ENCODE data around the gene TNFRSF11A.

Gene TNFRSF11A

DNA sequence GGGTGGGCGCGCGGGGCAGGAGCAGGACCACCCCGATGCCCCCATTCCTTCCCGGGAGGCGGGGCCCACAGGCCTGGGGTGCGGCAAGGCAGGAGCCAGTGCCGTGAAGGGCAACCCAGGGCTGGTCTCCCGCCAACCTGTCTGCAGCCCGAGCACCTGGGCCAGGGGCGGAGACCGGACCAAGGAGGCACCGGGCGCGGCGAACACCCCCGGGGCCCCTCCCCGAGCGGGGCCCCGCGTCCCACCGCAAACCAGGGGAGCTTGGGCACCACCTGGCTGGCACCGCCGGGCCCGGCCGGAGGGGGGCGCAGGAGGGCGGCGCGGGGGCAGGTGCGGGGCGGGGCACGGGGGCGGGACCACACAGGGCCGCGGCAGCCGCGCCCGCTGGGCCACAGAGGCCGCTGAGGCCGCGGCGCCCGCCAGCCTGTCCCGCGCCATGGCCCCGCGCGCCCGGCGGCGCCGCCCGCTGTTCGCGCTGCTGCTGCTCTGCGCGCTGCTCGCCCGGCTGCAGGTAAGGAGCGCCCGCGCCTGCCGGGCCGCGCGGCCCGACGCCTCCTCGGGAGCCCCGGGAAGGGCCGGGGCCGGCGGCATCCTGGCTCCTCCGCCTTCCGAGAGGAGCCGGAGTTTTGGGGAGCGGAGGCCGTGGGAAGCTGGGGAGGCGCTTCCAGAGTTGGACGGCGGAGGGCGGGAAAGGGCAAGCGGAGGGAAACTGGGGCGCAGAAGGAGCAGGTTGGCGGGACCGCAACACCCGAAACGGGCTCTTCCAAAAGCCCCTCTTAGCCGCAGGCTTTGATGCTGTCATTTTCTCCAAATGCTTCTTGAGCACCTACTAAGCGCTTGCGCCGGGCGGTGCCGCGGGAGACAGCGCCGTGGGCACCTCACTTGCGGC lies at the start of gene TNFRSF11A:
TNFRSF11A (plus strand) TSS at position 394 of the 889 bp plus-strand sequence; CDS start at position 437, 43 bp downstream.
- DNase-seq = peak in 1 of 2 donors; percentile 10

DNA sequence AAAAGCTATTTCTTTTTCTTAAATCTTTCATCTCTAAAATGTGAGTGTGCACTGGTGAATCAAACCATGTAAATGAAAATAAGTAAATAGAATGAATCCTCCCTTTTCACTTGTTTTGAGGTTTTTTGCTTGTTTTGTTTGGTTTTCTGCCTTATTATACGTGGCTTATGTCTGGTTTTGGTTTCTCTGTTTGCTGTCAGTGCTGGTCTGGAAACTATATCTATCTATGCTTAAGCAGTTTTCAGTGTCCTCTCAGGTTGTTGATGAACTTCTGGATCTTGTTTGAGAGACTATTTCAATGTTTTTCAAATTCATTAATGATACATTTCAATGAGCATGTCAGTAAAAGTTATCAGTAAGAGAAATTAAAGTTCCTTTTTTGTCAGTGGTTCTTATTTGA lies 48.1 kb upstream of the TNFRSF11A start:
- DNase-seq = no peak

DNA sequence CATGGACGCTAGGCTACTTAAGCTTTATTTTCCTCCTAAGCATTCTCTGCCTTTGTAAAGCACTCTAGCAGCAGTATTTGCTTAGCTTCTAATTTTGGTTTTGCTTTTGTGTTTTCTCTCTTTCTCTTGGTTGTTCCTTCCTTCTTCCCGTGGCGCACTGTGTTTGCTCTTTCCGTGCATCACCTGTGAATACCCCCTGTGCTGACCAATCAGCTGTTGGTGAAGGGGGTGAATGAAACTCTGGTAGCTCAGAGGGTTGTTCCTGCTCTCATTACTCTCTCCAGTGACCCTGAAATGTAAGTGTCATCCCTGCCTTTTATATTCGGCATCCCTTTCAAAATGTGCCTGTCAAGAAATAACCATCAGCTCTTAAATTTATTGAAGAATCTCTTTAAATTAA lies 45.5 kb upstream of the TNFRSF11A start:
- no peak for DNase-seq

DNA sequence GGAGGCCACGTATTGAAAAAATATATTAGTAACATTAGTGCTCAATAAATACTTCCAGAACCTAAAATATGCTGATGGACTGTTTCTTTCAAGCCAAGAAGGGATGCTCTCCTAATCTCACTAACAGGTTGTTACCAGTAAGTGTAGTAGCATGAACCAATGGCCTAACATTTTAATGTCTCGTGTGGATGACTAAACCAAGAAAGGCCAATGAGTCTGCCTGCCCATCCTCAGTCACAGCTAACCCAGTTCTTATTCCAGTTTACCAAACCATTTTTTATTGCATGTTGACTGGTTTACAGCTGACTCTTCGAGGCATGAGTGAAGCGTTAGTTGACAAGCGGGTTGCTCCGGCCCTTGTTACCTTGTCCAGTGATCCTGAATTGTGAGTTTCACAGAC lies 45.1 kb upstream of the TNFRSF11A start:
- DNase-seq = no peak

DNA sequence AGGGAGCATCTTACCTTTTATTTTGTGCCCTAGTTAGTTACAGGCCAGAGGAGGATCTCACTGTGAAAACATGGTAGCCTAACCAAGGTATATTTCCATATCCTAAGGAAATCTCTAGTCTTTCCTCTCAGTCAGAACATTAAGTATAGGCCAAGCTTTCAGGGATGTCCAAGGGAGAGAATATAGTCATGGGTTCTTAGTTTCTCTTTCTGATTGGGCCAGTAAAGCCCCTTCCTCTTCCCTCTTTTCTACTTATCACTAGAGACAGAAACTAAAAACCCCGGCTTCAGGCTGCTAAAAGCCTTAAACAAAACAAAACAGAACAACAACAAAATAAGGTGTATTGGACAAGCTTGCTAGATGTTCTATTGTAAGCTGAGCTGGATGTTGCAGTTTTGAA lies 44.3 kb upstream of the TNFRSF11A start:
- DNase-seq = peak in 1 of 2 donors; percentile 38

DNA sequence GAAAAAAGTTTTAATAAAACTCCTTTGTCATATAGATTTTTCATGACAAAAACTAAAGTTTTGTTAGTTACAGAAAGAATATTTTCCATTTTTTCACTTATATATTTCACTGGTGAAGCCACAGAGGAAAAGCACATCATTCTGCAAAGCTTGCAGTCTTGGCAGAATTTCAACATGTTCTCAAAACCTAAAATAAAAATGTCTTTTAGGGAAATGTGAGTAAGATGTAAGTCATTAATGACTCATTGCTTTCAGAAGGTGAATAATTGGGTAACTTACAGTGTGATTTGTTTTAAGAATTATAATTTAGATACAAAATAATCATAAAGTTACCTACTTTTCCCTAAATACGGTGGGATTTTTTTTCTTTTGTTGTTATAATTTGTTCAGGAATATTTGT lies 43.4 kb upstream of the TNFRSF11A start:
- peak in 1 of 2 donors; percentile 55 for DNase-seq

DNA sequence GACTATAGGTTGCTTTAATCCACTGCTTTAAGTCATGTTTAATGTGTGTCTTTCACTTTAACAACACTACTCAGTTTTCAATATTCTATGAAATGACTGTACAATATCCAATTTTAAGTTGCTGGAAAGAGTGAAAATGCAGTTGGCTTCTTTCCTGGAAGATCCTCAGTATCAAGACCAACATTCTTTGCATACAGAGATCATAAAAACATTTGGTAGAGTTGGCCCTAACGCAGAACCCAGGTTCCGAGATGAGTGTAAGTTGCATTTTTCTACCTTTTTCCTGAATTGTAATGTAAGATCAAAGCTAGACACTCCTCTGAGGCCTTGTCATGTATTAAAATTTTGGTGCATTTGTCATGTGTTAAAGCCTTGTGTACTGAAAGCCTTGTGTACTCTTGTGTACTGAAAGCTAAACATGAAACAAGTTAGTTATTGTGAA lies 42.9 kb upstream of the TNFRSF11A start:
- no peak for DNase-seq

DNA sequence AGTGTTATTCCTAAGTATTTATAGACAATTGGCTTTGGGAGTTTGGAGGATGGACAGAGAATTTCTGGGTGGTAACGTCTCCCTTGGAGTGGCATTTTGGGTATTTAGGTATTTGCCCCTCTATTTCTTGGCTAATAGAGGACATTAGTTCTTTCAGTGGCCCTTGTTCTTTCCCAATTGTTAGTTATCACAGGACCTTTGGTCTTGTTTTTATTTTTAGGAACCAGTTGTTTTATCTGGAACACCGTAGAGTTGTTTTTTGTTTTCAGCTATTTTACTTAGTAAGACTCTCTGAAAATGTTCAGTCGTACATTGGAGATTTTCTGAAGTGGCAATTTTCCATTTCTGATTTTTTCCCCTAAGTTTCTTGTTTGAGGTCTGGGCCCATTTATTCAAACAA lies 40.5 kb upstream of the TNFRSF11A start:
- DNase-seq = no peak

DNA sequence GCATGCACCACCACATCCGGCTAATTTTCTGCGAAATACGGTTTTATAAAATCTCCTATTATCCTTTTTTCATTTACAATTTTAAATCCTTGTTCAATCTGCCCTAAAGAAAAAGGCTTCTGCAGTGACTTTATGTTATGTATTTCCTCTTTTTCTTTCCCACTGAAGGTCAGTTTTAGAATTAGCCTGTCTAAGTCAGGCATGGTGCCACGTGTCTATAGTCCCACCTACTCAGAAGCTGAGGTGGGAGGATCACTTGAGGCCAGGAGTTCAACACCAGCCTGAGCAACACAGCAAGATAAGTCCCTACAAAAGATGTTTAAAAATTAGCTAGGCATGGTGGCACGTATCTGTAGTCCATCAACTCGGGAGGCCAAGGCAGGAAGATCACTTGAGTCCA lies 39.8 kb upstream of the TNFRSF11A start:
- no peak for DNase-seq

DNA sequence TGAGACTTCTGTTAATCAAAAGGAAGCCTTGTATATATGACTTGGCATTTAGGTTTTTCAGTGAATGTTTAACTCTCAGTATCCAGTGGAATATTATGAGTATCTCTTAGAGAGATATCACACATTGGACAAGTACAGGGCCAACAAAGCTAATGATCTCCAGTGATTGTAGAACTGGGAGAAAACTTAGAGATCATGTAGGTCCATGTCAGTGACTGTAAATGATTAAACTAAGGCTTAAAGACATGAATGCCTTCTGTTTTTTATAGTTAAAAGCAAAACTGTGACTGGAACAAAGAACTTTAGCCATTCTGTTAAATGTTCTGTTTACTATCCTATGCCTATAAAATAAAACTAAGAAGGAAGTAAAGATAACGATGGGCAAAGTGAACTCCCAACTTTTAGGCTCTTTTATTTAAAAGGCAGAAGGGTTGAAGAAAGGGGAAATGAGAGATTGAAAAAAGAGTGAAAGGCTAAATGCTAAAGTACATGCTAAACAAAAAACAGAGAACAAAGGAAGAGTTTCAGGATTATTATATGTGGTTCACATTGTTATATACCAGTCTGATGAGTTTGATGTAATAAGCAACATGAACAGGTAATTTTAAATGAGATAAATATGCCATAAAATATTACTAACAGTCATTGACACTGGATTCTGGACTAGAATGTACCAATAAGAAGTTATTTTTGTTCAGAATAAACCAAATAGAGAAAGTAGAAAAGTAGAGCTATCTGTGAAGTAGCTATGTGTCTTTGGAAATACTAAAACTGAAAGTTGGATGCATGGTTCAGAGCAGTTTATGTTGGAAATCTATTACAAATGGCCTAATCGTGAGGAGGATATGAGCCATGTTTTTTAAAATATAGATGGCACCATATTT lies 37.1 kb upstream of the TNFRSF11A start:
- no peak for DNase-seq

DNA sequence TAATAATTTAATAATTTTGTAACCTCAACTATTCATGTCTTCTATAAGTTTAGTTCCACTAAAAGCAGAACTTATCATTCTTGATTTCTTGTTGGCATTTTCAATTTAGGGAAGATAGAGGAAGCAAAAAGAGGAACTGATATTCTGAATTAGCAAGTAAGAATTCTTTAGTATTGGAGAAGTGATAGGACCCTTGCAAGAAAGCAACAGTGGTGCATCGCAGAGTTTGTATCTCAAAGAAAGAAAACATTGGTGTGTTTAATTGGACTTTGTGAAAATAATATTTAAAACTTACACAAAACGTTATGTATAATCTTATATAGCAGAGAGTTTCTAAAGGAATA lies 36.5 kb upstream of the TNFRSF11A start:
- DNase-seq = peak in 1 of 2 donors; percentile 84

DNA sequence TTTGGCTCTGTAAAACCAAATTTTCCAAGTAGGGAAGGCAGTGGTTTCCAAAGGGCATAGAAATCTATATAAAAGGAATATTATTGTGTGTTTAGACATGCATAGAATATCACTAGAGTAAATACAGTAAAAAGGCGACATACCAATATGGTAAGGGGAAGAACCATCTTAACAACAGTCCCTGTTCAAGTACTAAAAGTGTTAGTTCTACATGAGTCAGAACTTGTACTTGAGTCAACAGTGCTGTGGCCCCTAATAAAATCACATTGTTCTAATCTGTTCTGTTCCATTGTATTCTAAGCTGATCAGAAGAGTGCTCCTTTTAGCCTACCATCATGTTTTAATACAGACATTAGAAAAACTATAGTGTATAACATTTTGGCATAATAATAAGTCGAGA lies 36.1 kb upstream of the TNFRSF11A start:
- DNase-seq = no peak

DNA sequence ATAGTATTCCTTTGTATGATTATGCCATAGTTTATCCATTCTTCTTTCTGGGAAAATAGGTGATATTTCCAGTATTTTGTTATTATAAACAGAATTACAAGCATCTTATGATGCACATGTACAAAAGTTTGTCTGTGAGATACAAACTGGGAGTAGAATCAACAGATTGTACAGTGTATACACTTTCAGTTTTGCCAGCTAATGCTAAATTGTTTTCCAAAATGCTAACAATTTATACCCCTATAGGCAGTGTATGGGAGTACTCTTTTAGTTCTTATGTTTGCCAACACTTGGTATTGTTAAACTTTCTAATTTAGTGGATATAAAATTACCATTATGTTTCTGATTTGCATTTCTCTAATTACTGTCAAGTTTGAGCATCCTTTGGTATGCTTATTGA lies 31.0 kb upstream of the TNFRSF11A start:
- no peak for DNase-seq

DNA sequence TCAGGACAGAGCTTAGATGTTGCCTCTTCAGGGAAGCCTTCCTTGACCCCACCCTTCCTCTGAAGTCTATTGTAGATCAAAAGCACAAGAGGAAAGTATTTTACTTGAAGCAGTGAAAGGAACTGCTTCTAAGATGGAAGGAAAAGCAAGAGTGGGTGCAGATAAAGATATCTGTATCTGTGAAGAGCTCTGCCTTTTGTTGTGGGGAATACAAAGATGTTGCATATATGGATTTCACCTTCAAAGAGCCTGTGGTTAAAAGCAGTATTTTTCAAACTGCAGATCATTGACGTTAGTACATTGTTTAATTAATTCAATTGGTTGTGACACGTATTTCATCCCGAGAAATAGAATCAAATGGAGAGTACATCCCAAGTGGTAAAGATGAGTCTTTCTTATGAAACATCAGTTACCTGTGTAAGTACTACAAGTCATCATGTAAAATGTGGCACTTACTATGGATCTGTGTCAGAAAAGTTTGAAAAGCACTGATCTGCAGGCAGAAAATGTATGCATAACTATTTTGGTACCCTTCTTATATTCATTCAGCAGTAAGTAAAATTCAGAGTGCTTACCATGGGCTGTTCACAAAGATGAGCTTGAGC lies 24.6 kb upstream of the TNFRSF11A start:
- no peak for DNase-seq

DNA sequence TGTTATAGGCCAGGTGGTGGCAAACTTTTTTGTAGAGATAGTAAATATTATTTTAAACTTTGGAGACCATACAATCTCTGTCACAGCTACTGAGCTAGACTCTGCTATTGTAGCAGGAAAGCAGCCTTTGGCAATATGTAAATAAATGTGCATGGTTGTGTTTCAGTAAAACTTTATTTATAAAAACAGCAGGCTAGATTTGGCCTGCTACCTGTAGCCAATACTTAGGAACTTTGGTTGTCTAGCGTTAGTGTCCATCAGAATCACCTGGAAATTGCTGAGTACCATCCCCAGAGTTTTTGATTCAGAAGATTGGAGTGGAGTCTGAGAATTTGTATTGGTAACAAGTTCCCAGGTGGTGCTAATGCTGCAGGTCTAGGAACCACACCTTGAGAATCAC lies 23.8 kb upstream of the TNFRSF11A start:
- DNase-seq = no peak

DNA sequence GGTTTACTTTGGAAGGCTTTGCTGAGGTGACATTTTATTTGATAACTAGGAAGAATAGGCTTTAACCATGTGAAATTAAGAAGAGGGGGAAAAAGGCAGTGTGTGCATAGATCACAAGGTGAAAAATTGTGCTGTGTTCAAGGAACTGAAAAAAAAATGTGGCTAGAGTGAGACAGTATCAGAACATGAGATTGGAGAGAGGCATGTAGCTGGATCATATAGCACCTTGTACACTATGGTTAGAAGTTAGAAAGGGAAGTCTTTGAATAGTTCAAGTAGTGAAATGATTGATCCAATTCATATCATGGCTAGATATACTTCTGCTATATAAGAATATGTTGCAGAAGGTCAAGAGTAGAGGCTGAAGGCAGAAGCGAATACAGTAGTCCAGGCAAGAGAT lies 12.3 kb upstream of the TNFRSF11A start:
- no peak for DNase-seq

DNA sequence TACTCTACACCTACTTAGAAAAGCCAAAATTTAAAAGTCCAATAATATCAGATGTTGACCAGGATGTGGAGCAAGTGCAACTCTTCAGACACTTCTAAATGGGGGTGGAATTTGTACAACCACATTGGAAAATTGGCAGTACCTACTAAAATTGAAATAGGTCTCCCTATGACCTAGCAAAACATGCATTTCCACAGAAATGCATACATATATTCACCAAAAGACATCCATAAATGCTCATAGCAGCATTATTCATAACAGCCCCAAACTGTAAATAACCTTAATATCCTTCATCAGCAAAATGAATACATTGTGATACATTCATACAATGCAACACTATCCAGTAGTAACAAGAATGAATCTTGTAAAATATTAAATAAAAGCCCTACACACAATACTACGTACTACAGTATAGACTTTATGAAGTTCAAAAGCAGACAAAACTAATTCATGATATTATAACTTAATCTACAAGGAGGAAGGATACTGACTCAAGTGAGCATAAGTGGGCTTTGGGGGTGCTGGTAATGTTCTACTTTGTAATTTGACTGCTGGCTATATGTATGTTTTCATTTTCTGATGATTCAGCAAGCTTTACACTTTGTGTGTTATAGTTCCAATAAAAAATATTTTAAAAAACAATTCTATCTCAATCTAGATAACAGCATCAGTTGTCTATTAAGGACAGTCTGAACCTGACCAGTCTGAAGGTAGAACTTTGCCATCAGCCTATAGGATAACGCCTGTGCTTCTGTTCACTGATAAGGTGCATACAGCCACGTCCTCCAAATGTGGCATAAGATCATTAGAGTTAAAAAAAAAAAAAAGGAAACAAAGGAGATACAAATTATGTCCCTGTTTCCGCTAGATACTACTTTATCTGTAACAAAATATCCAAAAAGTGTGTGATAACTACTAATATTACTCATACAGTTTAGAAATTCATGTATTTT lies 6.6 kb upstream of the TNFRSF11A start:
- no peak for DNase-seq

DNA sequence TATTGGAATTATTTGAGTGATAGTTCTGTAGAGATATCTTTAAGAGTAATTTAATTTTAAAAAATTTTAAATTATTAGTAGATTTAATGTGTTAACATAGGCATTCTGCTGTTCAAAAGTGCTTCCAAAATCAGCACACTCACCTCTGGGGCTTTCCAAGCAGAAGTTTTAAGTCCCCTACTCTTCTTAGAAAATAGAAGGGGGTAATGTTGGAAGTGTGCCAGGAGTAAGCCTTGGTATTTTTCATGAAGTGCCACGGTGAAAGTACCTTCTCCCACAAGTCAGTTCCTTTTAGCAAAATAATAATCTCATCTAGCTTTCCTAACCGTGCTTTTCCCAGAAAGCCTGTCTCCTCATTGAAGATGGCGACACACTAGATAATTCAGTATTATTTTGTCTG lies 3.9 kb upstream of the TNFRSF11A start:
- no peak for DNase-seq

DNA sequence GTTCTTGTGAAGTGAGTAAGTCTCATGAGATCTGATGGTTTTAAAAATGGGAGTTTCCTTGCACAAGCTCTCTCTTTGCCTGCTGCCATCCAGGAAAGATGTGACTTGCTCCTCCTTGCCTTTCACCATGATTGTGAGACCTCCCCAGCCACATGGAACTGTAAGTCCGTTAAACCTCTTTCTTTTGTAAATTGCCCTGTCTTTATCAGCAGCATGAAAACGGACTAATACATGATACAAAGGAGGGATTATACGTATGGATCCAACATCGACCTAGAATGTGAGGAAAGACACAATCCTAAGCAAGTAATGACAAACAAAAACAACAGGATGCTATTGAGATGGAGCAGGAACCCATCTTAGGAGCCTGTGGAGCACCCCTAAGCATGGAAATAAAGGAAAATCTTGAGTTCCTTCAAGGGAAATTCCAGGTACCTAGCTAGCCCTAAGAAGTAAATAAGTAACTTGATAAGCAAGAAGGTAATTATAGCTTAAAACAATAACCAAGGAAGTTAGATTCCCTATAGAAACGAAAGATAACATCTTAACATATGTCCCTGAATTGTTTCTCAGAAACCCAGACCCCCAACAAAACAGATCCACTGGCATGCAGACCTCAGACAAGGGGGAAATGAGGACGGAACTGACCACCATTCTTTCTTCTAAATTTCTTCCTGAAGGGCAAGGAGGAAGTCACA lies 1.5 kb upstream of the TNFRSF11A start:
- DNase-seq = no peak

DNA sequence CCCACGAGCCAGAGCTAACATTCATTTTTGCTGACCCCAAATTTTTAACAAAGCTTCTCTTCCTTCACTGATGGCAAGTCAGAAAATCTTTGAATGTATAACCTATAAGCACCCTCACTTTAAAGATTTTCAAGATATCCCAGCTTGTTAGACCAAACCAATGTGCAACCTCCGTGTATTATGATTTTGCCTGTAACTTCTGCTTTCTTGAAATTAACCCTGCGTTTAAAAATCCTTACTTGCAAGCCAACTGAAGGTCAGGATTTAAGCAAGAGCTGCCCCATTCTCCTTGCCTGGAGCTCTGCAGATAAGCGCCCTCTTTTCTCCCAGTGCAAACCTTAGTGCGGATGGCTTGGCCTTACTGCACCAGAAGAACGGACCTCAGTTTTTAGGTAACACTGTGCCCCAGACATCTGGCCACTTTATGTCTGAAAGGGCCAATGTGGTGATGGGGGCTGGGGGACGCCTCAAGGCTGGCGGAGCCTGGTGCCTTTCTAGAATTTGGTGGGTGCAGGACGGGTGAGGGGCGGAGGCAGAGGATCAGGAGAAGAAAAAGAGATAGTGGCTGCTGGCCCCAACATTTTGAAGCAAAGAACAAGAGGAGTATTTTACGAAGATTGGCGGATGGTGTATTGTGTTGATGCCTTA lies 805 bp upstream of the TNFRSF11A start:
- peak in 1 of 2 donors; percentile 11 for DNase-seq
